SK-N-MC (cell line): ENCODE results near the gene ZNF600.

ENCODE experiments used
- EZH2 ChIP-seq: fragments of 200-600 bp; sonication (generic); IDR thresholded peaks from one replicate; pipeline ENCODE4 v1.6.1; 2017; ENCODE audit warnings: antibody characterized with exemption
- FOXP2 ChIP-seq: optimal IDR thresholded peaks from 2 replicates; pipeline ENCODE3; 2011; ENCODE audit warnings: mild to moderate bottlenecking, moderate library complexity; ENCODE audit not compliant: insufficient read depth; ENCODE audit errors: extremely low read length, control extremely low read depth
- POLR2AphosphoS5 ChIP-seq: IDR thresholded peaks from 2 replicates; pipeline ENCODE4 v1.6.1; 2012; ENCODE audit warnings: mild to moderate bottlenecking, low read depth, low read length, borderline replicate concordance

DNA sequence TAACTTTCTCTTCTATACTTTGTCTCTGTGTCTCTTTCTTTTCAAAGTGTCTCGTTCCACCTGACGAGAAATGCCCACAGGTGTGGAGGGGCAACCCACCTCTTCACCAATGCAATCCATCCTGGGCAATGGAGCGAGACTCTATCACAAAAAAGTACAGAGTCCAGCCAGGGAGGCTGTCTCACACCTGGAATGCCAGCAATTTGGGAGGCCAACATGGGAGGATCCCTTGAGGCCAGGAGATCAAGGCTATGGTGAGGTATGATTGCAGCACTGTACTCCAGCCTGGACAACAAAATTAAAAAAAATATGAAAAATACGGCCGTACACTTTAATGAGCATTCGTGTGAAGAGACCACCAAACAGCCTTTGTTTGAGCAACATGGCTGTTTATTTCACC, 2.8 kb upstream of the ZNF600 start:
- TF ChIP-seq EZH2: no peak
- no peak for TF ChIP-seq POLR2AphosphoS5
- TF ChIP-seq FOXP2: no peak
